Stimulated activated naive CD8-positive, alpha-beta T cell treated with anti-CD3 and anti-CD28 coated beads, Interleukin-15, Interleukin-2, amounts not matched to agents 100 ng/mL and 50 ng/mL, for 24 hours (primary cell): ENCODE data around the gene SNX22.
A peak's percentile ranks its signal among the peaks of the same experiment; 100 is the strongest.

Source experiments
- H3K27ac Mint-ChIP-seq: one replicate; pipeline ENCODE4 v1.8.0; 2021; ENCODE audit warnings: mild to moderate bottlenecking, mixed read lengths
- H3K27me3 Mint-ChIP-seq: one replicate; pipeline ENCODE4 v1.8.0; 2021; ENCODE audit warnings: mixed read lengths
- H3K36me3 Mint-ChIP-seq: one replicate; pipeline ENCODE4 v1.8.0; 2021; ENCODE audit warnings: low read depth, mixed read lengths
- H3K4me1 Mint-ChIP-seq: one replicate; pipeline ENCODE4 v1.8.0; 2021; ENCODE audit warnings: low read depth, mixed read lengths
- H3K4me3 Mint-ChIP-seq: one replicate; pipeline ENCODE4 v1.8.0; 2021; ENCODE audit warnings: mild to moderate bottlenecking, mixed read lengths
- H3K9me3 Mint-ChIP-seq: one replicate; pipeline ENCODE4 v1.8.0; 2021; ENCODE audit warnings: mixed read lengths

Gene SNX22

DNA sequence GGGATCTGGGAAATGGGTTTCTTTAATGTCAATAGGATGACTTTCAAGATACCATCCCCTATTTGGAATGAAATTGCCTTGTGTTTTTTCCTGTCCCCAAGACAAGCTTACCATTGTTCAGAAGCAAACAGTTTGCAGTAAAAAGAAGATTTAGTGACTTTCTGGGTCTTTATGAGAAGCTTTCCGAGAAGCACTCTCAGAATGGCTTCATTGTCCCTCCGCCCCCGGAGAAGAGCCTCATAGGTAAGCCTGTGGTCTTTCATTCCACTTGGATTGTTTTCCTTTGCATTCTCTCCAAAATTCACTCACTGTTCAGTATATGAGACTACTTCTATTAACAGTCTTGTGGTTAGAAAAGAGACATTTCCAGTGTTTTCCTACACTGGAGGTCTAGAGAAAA is 25.6 kb upstream of the SNX22 start:
- Mint-ChIP-seq H3K27ac (no peak overlapping the region), H3K9me3 (no peaks in the 10 kb centered on the region), H3K36me3 (peaks cover 62% of the 10 kb centered on the region), H3K4me3 (no peak overlapping the region), H3K27me3 (no peaks in the 10 kb centered on the region), H3K4me1 (no peaks in the 10 kb centered on the region)

DNA sequence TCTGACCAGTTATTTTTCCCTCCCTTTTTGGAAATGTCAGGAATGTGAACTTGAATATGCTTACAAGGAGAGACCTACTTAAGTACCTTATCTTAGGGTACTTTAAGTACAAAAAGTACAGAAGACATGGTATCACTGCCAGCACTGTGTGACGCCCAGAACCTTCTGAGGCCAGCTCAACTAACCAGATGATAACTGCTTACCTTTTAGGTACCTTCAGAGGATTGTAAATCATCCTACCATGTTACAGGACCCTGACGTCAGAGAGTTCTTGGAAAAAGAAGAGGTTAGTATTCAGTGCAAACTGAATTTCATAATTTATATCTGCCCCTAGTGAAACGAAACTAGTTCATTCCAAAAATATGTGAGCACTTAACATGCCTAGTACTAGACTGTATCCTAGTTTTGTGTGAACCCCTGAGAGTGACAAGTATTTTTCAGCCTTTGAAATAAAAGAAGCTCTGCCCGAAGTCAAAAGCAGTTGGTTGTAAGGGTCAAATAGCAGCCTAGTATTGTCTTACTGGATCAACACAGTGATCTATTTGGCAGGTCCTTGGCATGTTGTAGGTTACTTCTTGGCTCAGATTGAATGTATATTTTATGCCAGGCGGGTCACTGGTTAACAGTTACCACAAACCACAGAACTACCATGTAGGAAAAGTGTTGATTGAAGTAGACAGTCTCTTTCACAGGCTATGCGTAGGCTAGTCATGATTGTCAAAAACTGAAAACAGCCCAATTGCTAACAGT is 23.8 kb upstream of the SNX22 start:
- Mint-ChIP-seq H3K4me3 (no peak overlapping the region), H3K27ac (no peak overlapping the region), H3K9me3 (no peaks in the 10 kb centered on the region), H3K4me1 (no peaks in the 10 kb centered on the region), H3K36me3 (peaks cover 70% of the 10 kb centered on the region), H3K27me3 (no peaks in the 10 kb centered on the region)

DNA sequence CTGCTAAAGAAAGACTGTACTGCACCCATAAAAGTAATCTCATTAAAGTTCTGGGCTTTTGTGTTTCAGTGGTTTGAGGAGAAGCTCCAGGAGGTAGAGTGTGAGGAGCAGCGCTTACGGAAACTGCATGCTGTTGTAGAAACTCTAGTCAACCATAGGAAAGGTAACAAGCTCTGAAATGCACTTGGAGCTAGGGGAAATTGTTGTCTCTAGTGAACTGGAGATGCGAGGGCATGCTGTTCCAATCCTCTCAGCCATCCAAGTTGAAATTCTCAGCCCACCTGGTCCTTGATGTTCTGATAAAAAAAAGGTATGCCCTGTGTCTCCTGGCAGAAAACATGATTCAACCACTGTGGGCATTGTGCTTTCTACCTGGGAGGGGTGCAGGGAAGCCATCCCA is 21.4 kb upstream of the SNX22 start:
- no peaks in the 10 kb centered on the region for H3K9me3 Mint-ChIP-seq
- peaks cover 70% of the 10 kb centered on the region for H3K36me3 Mint-ChIP-seq
- H3K4me1 Mint-ChIP-seq, result no peaks in the 10 kb centered on the region
- no peak overlapping the region for H3K27ac Mint-ChIP-seq
- no peak overlapping the region for H3K4me3 Mint-ChIP-seq
- no peaks in the 10 kb centered on the region for H3K27me3 Mint-ChIP-seq

GRCh38 chr15:64131547-64131946 is 20.0 kb upstream of the SNX22 start:
- Mint-ChIP-seq H3K27me3 (no peaks in the 10 kb centered on the region), H3K36me3 (peaks cover 72% of the 10 kb centered on the region), H3K4me1 (no peaks in the 10 kb centered on the region), H3K9me3 (no peaks in the 10 kb centered on the region), H3K27ac (no peak overlapping the region), H3K4me3 (no peak overlapping the region)

GRCh38 chr15:64132217-64132616 is 19.3 kb upstream of the SNX22 start:
- Mint-ChIP-seq H3K36me3 (peaks cover 73% of the 10 kb centered on the region), H3K27ac (no peak overlapping the region), H3K27me3 (no peaks in the 10 kb centered on the region), H3K9me3 (no peaks in the 10 kb centered on the region), H3K4me3 (no peak overlapping the region), H3K4me1 (no peaks in the 10 kb centered on the region)

DNA sequence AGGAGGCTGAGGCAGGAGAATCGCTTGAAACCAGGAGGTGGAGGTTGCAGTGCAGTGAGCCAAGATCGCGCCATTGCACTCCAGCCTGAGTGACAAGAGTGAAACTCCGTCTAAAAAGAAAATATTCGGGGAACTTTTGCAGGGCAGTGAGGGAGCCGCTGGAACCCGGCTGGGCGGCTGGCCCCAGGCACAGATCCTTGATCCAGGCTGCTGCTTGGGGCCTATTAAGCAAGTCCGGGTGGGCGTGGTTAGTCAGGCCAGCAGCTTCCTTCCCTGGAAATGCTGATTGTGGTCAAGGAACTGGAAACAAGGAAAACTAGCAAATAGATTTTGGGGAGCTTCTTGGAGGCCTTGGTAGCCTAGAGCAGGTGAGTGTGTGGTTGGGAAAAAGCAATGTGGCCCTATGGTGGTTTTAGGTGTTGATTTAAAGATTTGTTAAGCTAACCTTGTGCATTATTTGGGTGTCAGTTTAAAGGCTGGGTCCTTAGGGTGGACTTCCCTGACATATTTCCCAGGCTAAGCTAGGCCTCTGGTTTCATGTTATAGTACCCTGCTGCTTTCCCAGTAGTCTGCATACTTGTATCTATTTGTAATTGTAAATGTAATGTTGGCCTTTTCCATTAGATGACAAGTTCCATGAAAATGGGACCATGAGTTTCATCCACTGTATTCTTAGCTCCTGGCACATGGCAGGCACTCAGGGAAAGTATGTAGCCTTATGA is 17.7 kb upstream of the SNX22 start:
- peaks cover 63% of the 10 kb centered on the region for H3K36me3 Mint-ChIP-seq
- no peaks in the 10 kb centered on the region for H3K9me3 Mint-ChIP-seq
- H3K4me3 Mint-ChIP-seq, result no peak overlapping the region
- no peak overlapping the region for H3K27ac Mint-ChIP-seq
- H3K27me3 Mint-ChIP-seq, result no peaks in the 10 kb centered on the region
- no peaks in the 10 kb centered on the region for H3K4me1 Mint-ChIP-seq

- Mint-ChIP-seq H3K27ac (no peak overlapping the region), H3K4me3 (no peak overlapping the region), H3K9me3 (no peaks in the 10 kb centered on the region), H3K36me3 (peaks cover 63% of the 10 kb centered on the region), H3K27me3 (no peaks in the 10 kb centered on the region), H3K4me1 (no peaks in the 10 kb centered on the region)
Observed at GRCh38 chr15:64134345-64134829, 17.1 kb upstream of the SNX22 start.

DNA sequence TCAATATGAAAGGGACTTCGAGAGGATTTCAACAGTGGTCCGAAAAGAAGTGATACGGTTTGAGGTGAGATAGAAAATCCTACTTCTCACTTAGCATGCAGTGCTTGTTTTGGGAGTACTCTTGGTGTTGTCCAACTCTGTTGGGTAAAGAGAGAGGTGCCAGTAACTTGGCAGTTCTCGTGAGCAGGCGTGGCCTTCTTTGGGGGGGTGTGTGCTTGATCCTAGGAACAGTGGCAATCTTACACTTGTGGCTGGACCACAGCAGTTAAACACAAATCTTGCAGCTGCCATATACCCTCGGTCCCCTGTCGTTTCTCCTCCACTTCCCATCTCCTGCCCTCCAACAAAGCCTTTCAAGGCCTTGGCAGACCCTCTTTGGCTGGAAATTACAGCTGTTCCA is 15.2 kb upstream of the SNX22 start:
- Mint-ChIP-seq H3K4me1 (no peaks in the 10 kb centered on the region), H3K4me3 (no peak overlapping the region), H3K9me3 (no peaks in the 10 kb centered on the region), H3K27ac (no peak overlapping the region), H3K27me3 (no peaks in the 10 kb centered on the region), H3K36me3 (peaks cover 52% of the 10 kb centered on the region)

DNA sequence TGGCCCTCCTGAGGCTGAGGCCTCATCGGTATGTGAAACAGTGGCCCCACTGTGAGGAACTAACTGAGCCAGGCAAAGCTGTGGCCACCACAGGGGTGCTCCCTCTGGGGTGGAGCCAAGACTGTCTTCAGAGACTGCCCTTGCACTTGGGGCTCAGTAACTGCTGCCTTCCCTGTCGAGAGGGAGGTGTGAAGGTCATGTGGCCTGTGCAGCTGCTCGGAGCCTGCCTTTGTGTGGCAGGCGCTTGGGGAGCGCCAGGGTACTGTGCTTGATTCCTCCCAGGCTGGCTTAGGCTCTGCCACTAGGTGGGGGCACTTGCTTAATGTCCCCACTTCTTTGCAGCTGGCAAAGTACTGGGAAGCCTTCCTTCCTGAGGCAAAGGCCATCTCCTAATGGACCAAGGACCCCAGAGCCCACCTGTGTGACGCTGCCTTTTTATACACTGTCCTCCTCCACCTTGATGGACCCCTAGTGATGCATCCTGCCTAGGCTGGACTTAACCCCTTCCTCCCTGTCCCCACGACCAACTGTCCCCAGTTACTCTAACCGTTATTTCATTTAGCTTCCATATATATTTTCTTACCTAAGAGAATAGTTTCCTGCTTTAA is 14.2 kb upstream of the SNX22 start:
- Mint-ChIP-seq H3K36me3 (peaks cover 44% of the 10 kb centered on the region), H3K27me3 (no peaks in the 10 kb centered on the region), H3K27ac (no peak overlapping the region), H3K9me3 (no peaks in the 10 kb centered on the region), H3K4me1 (no peaks in the 10 kb centered on the region), H3K4me3 (no peak overlapping the region)

DNA sequence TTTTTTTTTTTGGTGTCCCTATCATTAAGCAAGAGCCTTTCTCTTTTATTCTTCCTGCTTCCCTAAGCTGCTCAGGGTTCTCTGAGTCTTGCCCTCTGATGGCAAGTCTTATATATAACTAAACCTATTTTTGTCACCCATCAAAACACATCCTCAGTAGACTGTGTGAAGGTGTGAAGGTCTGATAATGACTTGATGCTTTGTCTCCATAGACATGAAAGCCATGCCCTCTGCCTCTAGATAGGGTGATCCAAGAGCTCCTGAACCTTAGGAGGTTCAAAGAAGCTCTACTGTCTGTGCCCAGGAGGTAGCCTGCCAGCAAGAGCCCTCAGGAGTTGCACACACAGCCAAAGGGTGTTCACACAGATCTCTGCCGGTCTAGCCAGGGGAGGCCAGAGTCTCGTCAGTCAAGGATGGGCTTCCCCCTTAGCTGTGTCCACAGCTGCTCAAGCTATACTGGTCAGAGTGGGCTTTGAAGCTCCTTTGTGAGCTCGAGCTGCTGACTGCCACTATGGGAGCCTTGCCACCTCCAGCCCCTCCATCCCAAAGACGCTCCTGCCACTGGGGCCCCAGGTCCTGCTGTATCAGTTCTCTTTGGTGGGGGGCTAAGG is 13.1 kb upstream of the SNX22 start:
- Mint-ChIP-seq H3K4me3 (no peak overlapping the region), H3K27ac (no peak overlapping the region), H3K9me3 (no peaks in the 10 kb centered on the region), H3K27me3 (no peaks in the 10 kb centered on the region), H3K4me1 (no peaks in the 10 kb centered on the region), H3K36me3 (peaks cover 35% of the 10 kb centered on the region)

- H3K4me1 Mint-ChIP-seq, result no peaks in the 10 kb centered on the region
- no peak overlapping the region for H3K27ac Mint-ChIP-seq
- H3K4me3 Mint-ChIP-seq, result no peak overlapping the region
- no peaks in the 10 kb centered on the region for H3K9me3 Mint-ChIP-seq
- H3K36me3 Mint-ChIP-seq, result peaks cover 11% of the 10 kb centered on the region
- no peaks in the 10 kb centered on the region for H3K27me3 Mint-ChIP-seq
Observed at GRCh38 chr15:64141798-64142512, 9.6 kb upstream of the SNX22 start.

DNA sequence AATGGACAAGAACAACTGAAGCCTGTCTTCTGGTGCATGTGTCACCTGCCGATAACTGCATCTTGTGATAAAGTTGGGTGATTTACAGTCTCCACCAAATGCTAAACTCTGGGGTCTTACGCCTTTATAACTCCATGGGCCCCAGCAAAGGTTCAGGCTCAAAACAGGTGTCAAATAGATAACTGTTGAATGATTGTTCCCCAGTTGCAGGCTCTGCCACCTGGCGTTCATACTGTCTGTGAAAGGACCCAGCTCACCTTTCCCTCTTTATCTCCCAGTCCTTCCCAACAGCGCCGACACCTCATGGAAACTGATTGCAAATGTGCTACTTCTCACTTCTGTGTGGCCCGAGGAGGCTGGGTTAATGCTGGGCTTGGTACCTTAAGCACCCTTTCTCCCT is 8.3 kb upstream of the SNX22 start:
- H3K36me3 Mint-ChIP-seq, result peaks cover 5% of the 10 kb centered on the region
- no peak overlapping the region for H3K27ac Mint-ChIP-seq
- no peaks in the 10 kb centered on the region for H3K27me3 Mint-ChIP-seq
- H3K4me3 Mint-ChIP-seq, result no peak overlapping the region
- no peaks in the 10 kb centered on the region for H3K4me1 Mint-ChIP-seq
- no peaks in the 10 kb centered on the region for H3K9me3 Mint-ChIP-seq

GRCh38 chr15:64144192-64144564 is 7.4 kb upstream of the SNX22 start:
- Mint-ChIP-seq H3K9me3 (no peaks in the 10 kb centered on the region), H3K4me1 (no peaks in the 10 kb centered on the region), H3K27ac (peak overlapping the region; percentile 61), H3K4me3 (no peak overlapping the region), H3K36me3 (peaks cover 4% of the 10 kb centered on the region), H3K27me3 (no peaks in the 10 kb centered on the region)

- Mint-ChIP-seq H3K4me1 (peaks cover 5% of the 10 kb centered on the region), H3K36me3 (peaks cover 4% of the 10 kb centered on the region), H3K27ac (peak overlapping the region; percentile 66), H3K27me3 (no peaks in the 10 kb centered on the region), H3K9me3 (no peaks in the 10 kb centered on the region), H3K4me3 (no peak overlapping the region)
Observed at GRCh38 chr15:64144565-64145281, 6.8 kb upstream of the SNX22 start.
